HG03064 (cell line): ENCODE results near the gene MEOX2.

Experiments
- ATAC-seq: cut with Tn5 transposase; IDR thresholded peaks from one replicate; pipeline ENCODE4 v1.9.1; 2021; ENCODE audit warnings: low read depth; ENCODE audit not compliant: unreplicated experiment

The MEOX2 gene

GRCh38 chr7:15681631-15682030, 4.9 kb downstream of the MEOX2 start:
- no peak for ATAC-seq

- no peak for ATAC-seq
Observed at GRCh38 chr7:15681186-15681585, 5.3 kb downstream of the MEOX2 start.

- ATAC-seq, result no peak
Observed at GRCh38 chr7:15680446-15680845, 6.0 kb downstream of the MEOX2 start.

- ATAC-seq, result no peak
Observed at GRCh38 chr7:15679306-15679705, 7.2 kb downstream of the MEOX2 start.

GRCh38 chr7:15678653-15679052, 7.8 kb downstream of the MEOX2 start:
- no peak for ATAC-seq

- ATAC-seq, result no peak
Observed at GRCh38 chr7:15675379-15675778, 11.1 kb downstream of the MEOX2 start.

- ATAC-seq, result no peak
Observed at GRCh38 chr7:15674586-15674985, 11.9 kb downstream of the MEOX2 start.

- no peak for ATAC-seq
Observed at GRCh38 chr7:15669443-15670090, 16.9 kb downstream of the MEOX2 start.

GRCh38 chr7:15667991-15668390, 18.5 kb downstream of the MEOX2 start:
- ATAC-seq, result no peak

GRCh38 chr7:15662451-15662850, 24.0 kb downstream of the MEOX2 start:
- ATAC-seq, result no peak

- no peak for ATAC-seq
Observed at GRCh38 chr7:15658247-15658646, 28.2 kb downstream of the MEOX2 start.

GRCh38 chr7:15652776-15653290, 33.6 kb downstream of the MEOX2 start:
- ATAC-seq, result no peak

- ATAC-seq, result no peak
Observed at GRCh38 chr7:15651693-15652092, 34.8 kb downstream of the MEOX2 start.

- no peak for ATAC-seq
Observed at GRCh38 chr7:15650787-15651186, 35.7 kb downstream of the MEOX2 start.

GRCh38 chr7:15648461-15648961, 38.0 kb downstream of the MEOX2 start:
- ATAC-seq, result no peak

- ATAC-seq, result no peak
Observed at GRCh38 chr7:15647309-15647708, 39.2 kb downstream of the MEOX2 start.

GRCh38 chr7:15643000-15643705, 43.3 kb downstream of the MEOX2 start:
- no peak for ATAC-seq

- ATAC-seq, result no peak
Observed at GRCh38 chr7:15628876-15629275, 57.6 kb downstream of the MEOX2 start.

GRCh38 chr7:15626041-15626440, 60.4 kb downstream of the MEOX2 start:
- no peak for ATAC-seq

- no peak for ATAC-seq
Observed at GRCh38 chr7:15625466-15625865, 61.0 kb downstream of the MEOX2 start.

- no peak for ATAC-seq
Observed at GRCh38 chr7:15621468-15621867, 65.0 kb downstream of the MEOX2 start.
